SK-N-SH (cell line): ENCODE results near the gene ME3. TPM values are rescaled to one million over a fixed set of nuclear protein-coding genes. Genes with fewer than 3 reads are reported as not detected.

ENCODE experiments used
- CTCF ChIA-PET: fragments of 300-600, 350-600 bp; formaldehyde crosslinking; extraction: SDS; loops from one replicate; lab custom pipeline; 2021; lab: Yijun Ruan, JAX
- POLR2A ChIA-PET: fragments of 350-600 bp; sonication (Branson Sonifier 250); formaldehyde crosslinking; extraction: SDS; loops from one replicate; lab custom pipeline; 2020; ENCODE audit warnings: antibody characterized with exemption, inconsistent platforms; lab: Yijun Ruan, JAX
- DNase-seq: peaks from one replicate; pipeline ENCODE4 v3.0.0; 2012
- H2AFZ ChIP-seq: fragments of 200-600 bp; sonication (generic); 2 replicates; pipeline ENCODE4 v1.8.1; 2016; ENCODE audit warnings: antibody characterized with exemption, mild to moderate bottlenecking, low read depth
- H3F3A ChIP-seq: fragments of 200-600 bp; sonication (generic); replicated peaks from 2 replicates; pipeline ENCODE3; 2016; ENCODE audit warnings: antibody characterized with exemption, mild to moderate bottlenecking; ENCODE audit not compliant: insufficient read depth
- H3K27ac ChIP-seq, 2 experiments: fragments of 200-500 bp in 1 of 2; fragments of 200-600 bp in 1 of 2; sonication (Bioruptor generic) in 1 of 2; sonication (generic), shearing (Covaris generic) in 1 of 2; 2 replicates each; pipeline versions ENCODE4 v1.5.1 to v1.6.1; 2014 to 2016; ENCODE audit warnings: low read depth in 2 of 2, inconsistent platforms in 1 of 2, low read length in 1 of 2, mild to moderate bottlenecking in 1 of 2, mixed read lengths in 1 of 2
- H3K27me3 ChIP-seq: fragments of 200-600 bp; sonication (generic), shearing (Covaris generic); 2 replicates; pipeline ENCODE4 v1.6.1; 2016; ENCODE audit warnings: mixed run types; ENCODE audit not compliant: insufficient read depth
- H3K36me3 ChIP-seq, 2 experiments: fragments of 200-500 bp in 1 of 2; fragments of 200-600 bp in 1 of 2; sonication (Bioruptor generic) in 1 of 2; sonication (generic) in 1 of 2; replicated peaks in 1 of 2; 2 replicates each; pipeline versions ENCODE3 to v1.5.1; 2014 to 2016; ENCODE audit warnings: low read length in 1 of 2, mild to moderate bottlenecking in 1 of 2; ENCODE audit not compliant: insufficient read depth in 2 of 2, control insufficient read depth in 1 of 2
- H3K4me1 ChIP-seq, 2 experiments: fragments of 200-500 bp in 1 of 2; fragments of 200-600 bp in 1 of 2; sonication (Bioruptor generic) in 1 of 2; sonication (generic), shearing (Covaris generic) in 1 of 2; 2 replicates each; pipeline versions ENCODE4 v1.5.1 to v1.6.1; 2014 to 2016; ENCODE audit warnings: low read depth in 1 of 2, low read length in 1 of 2, mixed run types in 1 of 2; ENCODE audit not compliant: insufficient read depth in 2 of 2, control insufficient read depth in 1 of 2
- H3K4me2 ChIP-seq: fragments of 200-600 bp; sonication (generic), shearing (Covaris generic); 2 replicates; pipeline ENCODE4 v1.6.1; 2017; ENCODE audit warnings: mixed run types
- H3K4me3 ChIP-seq, 2 experiments: fragments of 200-500 bp in 1 of 2; fragments of 200-600 bp in 1 of 2; sonication (Bioruptor generic) in 1 of 2; sonication (generic), shearing (Covaris generic) in 1 of 2; 2 replicates each; pipeline versions ENCODE4 v1.5.1 to v1.8.1; 2014 to 2016; ENCODE audit warnings: low read depth in 2 of 2, inconsistent platforms in 1 of 2, low read length in 1 of 2, mild to moderate bottlenecking in 1 of 2, mixed read lengths in 1 of 2, moderate library complexity in 1 of 2
- H3K79me2 ChIP-seq: fragments of 200-600 bp; sonication (generic); 2 replicates; pipeline ENCODE4 v1.8.1; 2017; ENCODE audit warnings: mild to moderate bottlenecking; ENCODE audit not compliant: insufficient read depth
- H3K9ac ChIP-seq: fragments of 200-600 bp; sonication (generic); 2 replicates; pipeline ENCODE4 v1.6.1; 2017; ENCODE audit warnings: mixed run types
- H3K9me2 ChIP-seq: fragments of 200-600 bp; sonication (generic); 2 replicates; pipeline ENCODE4 v1.6.1; 2017; ENCODE audit warnings: mixed run types
- H3K9me3 ChIP-seq: fragments of 200-600 bp; sonication (generic); 2 replicates; pipeline ENCODE4 v1.6.1; 2017; ENCODE audit warnings: mixed run types, mild to moderate bottlenecking, moderate library complexity
- H4K20me1 ChIP-seq: fragments of 200-600 bp; sonication (generic); 2 replicates; pipeline ENCODE4 v1.6.1; 2017; ENCODE audit warnings: mild to moderate bottlenecking, mixed run types; ENCODE audit not compliant: insufficient read depth
- ELF1 ChIP-seq: IDR thresholded peaks from 2 replicates; pipeline ENCODE4 v1.4.0; 2012
- EP300 ChIP-seq, 2 experiments: IDR thresholded peaks; 2 replicates each; pipeline versions ENCODE4 v1.4.0 to v1.6.1; 2012; ENCODE audit warnings: borderline replicate concordance in 1 of 2, low read depth in 1 of 2, low read length in 1 of 2
- EZH2phosphoT487 ChIP-seq: fragments of 200-600 bp; sonication (generic); IDR thresholded peaks from 2 replicates; pipeline ENCODE4 v1.6.1; 2017; ENCODE audit warnings: low read depth, mixed run types, mild to moderate bottlenecking, antibody characterized with exemption, moderate library complexity, borderline replicate concordance
- FOSL2 ChIP-seq: IDR thresholded peaks from 2 replicates; pipeline ENCODE4 v1.4.0; 2012; ENCODE audit warnings: low read depth, mild to moderate bottlenecking, moderate library complexity, borderline replicate concordance
- GATA2 ChIP-seq: sonication (generic); formaldehyde crosslinking; IDR thresholded peaks from 2 replicates; pipeline ENCODE4 v1.5.0; 2020; ENCODE audit warnings: mild to moderate bottlenecking, missing genetic modification reagents
- IRF3 ChIP-seq: fragments of 150-350 bp; IDR thresholded peaks from 2 replicates; pipeline ENCODE4 v1.6.1; 2016; ENCODE audit warnings: mild to moderate bottlenecking, low read depth, low read length
- NFIC ChIP-seq: IDR thresholded peaks from 2 replicates; pipeline ENCODE4 v1.4.0; 2012; ENCODE audit warnings: borderline replicate concordance
- RAD21 ChIP-seq: IDR thresholded peaks from 2 replicates; pipeline ENCODE4 v1.6.1; 2012; ENCODE audit warnings: mild to moderate bottlenecking, low read length
- RCOR1 ChIP-seq: fragments of 150-350 bp; IDR thresholded peaks from 2 replicates; pipeline ENCODE4 v1.6.1; 2017; ENCODE audit warnings: antibody characterized with exemption, low read length
- REST ChIP-seq: IDR thresholded peaks from 2 replicates; pipeline ENCODE4 v1.6.1; 2012; ENCODE audit warnings: mild to moderate bottlenecking, low read depth, low read length, moderate library complexity
- RFX5 ChIP-seq: IDR thresholded peaks from 2 replicates; pipeline ENCODE4 v1.6.1; 2012; ENCODE audit warnings: mild to moderate bottlenecking, improper control_type of control experiment, low read length
- SMC3 ChIP-seq: IDR thresholded peaks from 2 replicates; pipeline ENCODE4 v1.6.1; 2012; ENCODE audit warnings: low read depth, low read length, improper control_type of control experiment
- YY1 ChIP-seq: IDR thresholded peaks from 2 replicates; pipeline ENCODE4 v1.4.0; 2012; ENCODE audit warnings: low read depth, mild to moderate bottlenecking
- WGBS: methylation state at CpG from one replicate; pipeline ENCODE4 v1.1.6; 2017; ENCODE audit warnings: low lambda C conversion rate; 5-methylcytosine and 5-hydroxymethylcytosine counted together
- polyA plus RNA-seq, 3 experiments: library from polyadenylated mRNA; depleted of rRNA; stranded (reverse); fragments of >200 nt; gene quantifications; 2 replicates each; pipeline ENCODE4 v1.2.3, GENCODE V29; 2012
- TF ChIP-seq, protein P1 (sequence below): IDR thresholded peaks from 2 replicates; pipeline ENCODE4; 2012

Gene ME3
- polyA plus RNA-seq, 1 of the 3 experiments (the other 2 are of a cell fraction), result 22.0 TPM

DNA sequence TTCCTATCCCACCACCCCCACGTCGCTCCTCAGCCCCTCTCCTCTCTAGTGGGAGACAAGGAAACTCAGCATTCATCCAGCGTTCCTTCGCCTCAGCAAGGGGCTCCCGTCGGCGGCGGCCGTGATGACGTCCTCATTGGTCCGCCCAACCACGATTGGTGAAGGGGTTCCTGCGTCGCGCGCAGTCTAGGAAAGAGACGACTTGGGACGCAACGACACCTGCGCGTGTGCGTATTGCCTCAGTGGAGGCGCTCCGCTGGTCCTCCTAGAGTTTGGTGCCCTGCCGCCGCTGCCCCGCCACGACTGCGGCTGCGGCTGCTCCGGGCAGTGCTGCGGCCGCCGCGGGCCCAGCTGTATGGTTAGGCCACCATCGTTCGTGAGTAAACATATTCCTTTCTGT is 241.2 kb downstream of the ME3 start:
- 98% methylated on average over 24 of the region's 37 CpGs for WGBS

More for the DNA sequence above, 241.2 kb downstream of the ME3 start:
- Histone ChIP-seq H3K9me3 (0 out of 2 replicates have a peak, but pooled peaks cover 5% of the 10 kb centered on the region), H3K4me2 (no peak overlapping the region), H2AFZ (no peak overlapping the region), H3K4me1 (no peaks in the 10 kb centered on the region), H3K27me3 (no peaks in the 10 kb centered on the region), H3K27ac (no peak overlapping the region), H3K9ac (no peak overlapping the region), H3F3A (no peaks in the 10 kb centered on the region), H3K79me2 (no peaks in the 10 kb centered on the region), H3K36me3 (no peaks in the 10 kb centered on the region), H3K9me2 (no peaks in the 10 kb centered on the region), H3K4me3 (no peak overlapping the region), H4K20me1 (no peaks in the 10 kb centered on the region)
- no peak for TF ChIP-seq RFX5
- TF ChIP-seq EP300 (IDR thresholded peaks at IDR 0.05; ENCODE audit: borderline replicate concordance in 1 of 2, low read depth in 1 of 2, low read length in 1 of 2), result no peak
- no peak for TF ChIP-seq RAD21
- no peak for TF ChIP-seq FOSL2
- no peak for TF ChIP-seq ELF1
- TF ChIP-seq, protein P1, sequence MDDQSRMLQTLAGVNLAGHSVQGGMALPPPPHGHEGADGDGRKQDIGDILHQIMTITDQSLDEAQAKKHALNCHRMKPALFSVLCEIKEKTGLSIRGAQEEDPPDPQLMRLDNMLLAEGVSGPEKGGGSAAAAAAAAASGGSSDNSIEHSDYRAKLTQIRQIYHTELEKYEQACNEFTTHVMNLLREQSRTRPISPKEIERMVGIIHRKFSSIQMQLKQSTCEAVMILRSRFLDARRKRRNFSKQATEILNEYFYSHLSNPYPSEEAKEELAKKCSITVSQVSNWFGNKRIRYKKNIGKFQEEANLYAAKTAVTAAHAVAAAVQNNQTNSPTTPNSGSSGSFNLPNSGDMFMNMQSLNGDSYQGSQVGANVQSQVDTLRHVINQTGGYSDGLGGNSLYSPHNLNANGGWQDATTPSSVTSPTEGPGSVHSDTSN, result no peak
- no peak for TF ChIP-seq REST
- no peak for TF ChIP-seq YY1
- no peak for TF ChIP-seq EZH2phosphoT487
- TF ChIP-seq RCOR1, result no peak
- TF ChIP-seq GATA2 (CRISPR knock-in tag), result no peak
- no peak for TF ChIP-seq IRF3
- no peak for TF ChIP-seq NFIC
- TF ChIP-seq SMC3, result no peak
- ChIA-PET CTCF (no interaction called here), POLR2A (no interaction called here)
- no peak for DNase-seq
